ENCODE results near the gene ANKS1A.

The ANKS1A gene

GRCh38 chr6:35073211-35073610 lies 184.2 kb downstream of the ANKS1A start:
- no peak for DNase-seq

- DNase-seq = no peak
Observed at GRCh38 chr6:35073766-35074471, 184.9 kb downstream of the ANKS1A start.

- no peak for DNase-seq
Observed at GRCh38 chr6:35076997-35077712, 188.1 kb downstream of the ANKS1A start.

GRCh38 chr6:35077713-35078105 lies 188.7 kb downstream of the ANKS1A start:
- DNase-seq = no peak

- DNase-seq = no peak
Observed at GRCh38 chr6:35078226-35078850, 189.3 kb downstream of the ANKS1A start.

- no peak for DNase-seq
Observed at GRCh38 chr6:35078896-35079295, 189.8 kb downstream of the ANKS1A start.

- no peak for DNase-seq
Observed at GRCh38 chr6:35079311-35080000, 190.4 kb downstream of the ANKS1A start.

GRCh38 chr6:35080016-35080680 lies 191.1 kb downstream of the ANKS1A start:
- no peak for DNase-seq

- DNase-seq = no peak
Observed at GRCh38 chr6:35080821-35081425, 191.9 kb downstream of the ANKS1A start.

GRCh38 chr6:35081426-35081851 lies 192.4 kb downstream of the ANKS1A start:
- no peak for DNase-seq

- no peak for DNase-seq
Observed at GRCh38 chr6:35082046-35082732, 193.1 kb downstream of the ANKS1A start.

GRCh38 chr6:35082733-35083403 lies 193.8 kb downstream of the ANKS1A start:
- DNase-seq = no peak

GRCh38 chr6:35083507-35083906 lies 194.5 kb downstream of the ANKS1A start:
- DNase-seq = no peak

- no peak for DNase-seq
Observed at GRCh38 chr6:35084041-35084491, 195.0 kb downstream of the ANKS1A start.

GRCh38 chr6:35084511-35085203 lies 195.6 kb downstream of the ANKS1A start:
- DNase-seq = no peak

GRCh38 chr6:35085359-35086281 lies 196.6 kb downstream of the ANKS1A start:
- DNase-seq = no peak

GRCh38 chr6:35086282-35086632 lies 197.2 kb downstream of the ANKS1A start:
- no peak for DNase-seq

- no peak for DNase-seq
Observed at GRCh38 chr6:35086636-35087360, 197.7 kb downstream of the ANKS1A start.

Measured in T-helper 9 cell (primary cell).